AG04450 (cell line): ENCODE measurements around the gene RGS1. TPM values are rescaled to one million over a fixed set of nuclear protein-coding genes. Genes with fewer than 3 reads are reported as not detected.

Experiments
- CTCF ChIA-PET: fragments of 300-600, 350-600 bp; formaldehyde crosslinking; extraction: SDS; loops from one replicate; lab custom pipeline; 2022; ENCODE audit warnings: antibody characterized with exemption, inconsistent platforms; lab: Charles Lee
- POLR2A ChIA-PET: fragments of 350-600 bp; formaldehyde crosslinking; extraction: SDS; loops from one replicate; lab custom pipeline; 2021; ENCODE audit warnings: antibody characterized with exemption, inconsistent platforms; lab: Yijun Ruan, JAX
- DNase-seq: peaks from one replicate; pipeline ENCODE4 v3.0.0-alpha.2; 2011; ENCODE audit warnings: low read depth, low spot score
- H3K27ac ChIP-seq: one replicate; pipeline ENCODE4 v1.5.1; 2012; ENCODE audit warnings: low read depth, low read length, control low read depth
- H3K27me3 ChIP-seq: one replicate; pipeline ENCODE4 v1.6.0; 2012; ENCODE audit warnings: low read length; ENCODE audit not compliant: control insufficient read depth, insufficient read depth
- H3K4me3 ChIP-seq: 2 replicates; pipeline ENCODE4 v1.5.1; 2011; ENCODE audit warnings: mild to moderate bottlenecking, low read depth, low read length, control low read depth
- H3K9me3 ChIP-seq: 2 replicates; pipeline ENCODE4 v1.5.1; 2012; ENCODE audit warnings: low read length; ENCODE audit not compliant: control insufficient read depth, insufficient read depth
- polyA plus RNA-seq: library from polyadenylated mRNA; depleted of rRNA; stranded (reverse); fragments of >200 nt; gene quantifications from 2 replicates; pipeline ENCODE4 v1.2.3, GENCODE V29; 2011
- TF ChIP-seq, protein P1 (sequence below): IDR thresholded peaks from 2 replicates; pipeline ENCODE4 v1.5.1; 2011; ENCODE audit warnings: low read depth, low read length, control low read depth, inconsistent platforms

The RGS1 gene
- polyA plus RNA-seq, 1 experiment, result not detected

DNA sequence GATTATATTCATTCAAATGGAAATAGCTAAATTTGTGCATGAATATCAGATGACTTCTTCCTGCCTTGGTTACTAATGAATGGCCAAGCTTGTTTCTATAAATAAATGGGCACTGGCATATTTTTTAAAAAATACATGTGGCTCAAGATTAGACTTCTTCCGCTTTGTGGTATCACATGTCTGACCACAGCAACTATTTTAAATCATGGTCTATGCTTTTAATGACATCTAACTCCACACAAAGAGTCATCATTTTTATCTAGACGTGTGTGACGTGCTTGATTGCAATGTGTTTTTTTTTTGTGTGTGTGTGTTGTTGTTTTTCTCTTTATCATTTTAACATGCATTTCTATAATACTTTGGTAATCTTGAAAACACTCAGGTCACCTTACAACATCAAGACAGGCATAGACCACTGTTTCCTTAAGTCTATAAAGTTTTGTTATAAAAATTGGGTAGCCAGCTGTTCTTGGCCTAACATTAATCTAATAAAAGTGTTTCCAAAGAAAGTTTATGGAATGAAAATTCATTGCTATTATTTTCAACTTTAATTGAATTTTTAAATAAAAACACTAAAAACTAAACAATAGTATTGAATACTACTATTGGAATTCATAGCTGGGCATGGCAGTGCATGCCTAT is 29.5 kb downstream of the RGS1 start:
- Histone ChIP-seq H3K4me3 (no peak overlapping the region), H3K9me3 (no peaks in the 10 kb centered on the region), H3K27me3 (no peaks in the 10 kb centered on the region), H3K27ac (no peak overlapping the region)
- DNase-seq, result no peak
- ChIA-PET CTCF (interaction anchor here (0.5 to 2.8 kb wide), 2 partner anchors 20 to 131 kb away, joined by 6 to 15 read pairs; no protein-coding TSS in a partner anchor), POLR2A (no interaction called here)
- TF ChIP-seq, protein P1, sequence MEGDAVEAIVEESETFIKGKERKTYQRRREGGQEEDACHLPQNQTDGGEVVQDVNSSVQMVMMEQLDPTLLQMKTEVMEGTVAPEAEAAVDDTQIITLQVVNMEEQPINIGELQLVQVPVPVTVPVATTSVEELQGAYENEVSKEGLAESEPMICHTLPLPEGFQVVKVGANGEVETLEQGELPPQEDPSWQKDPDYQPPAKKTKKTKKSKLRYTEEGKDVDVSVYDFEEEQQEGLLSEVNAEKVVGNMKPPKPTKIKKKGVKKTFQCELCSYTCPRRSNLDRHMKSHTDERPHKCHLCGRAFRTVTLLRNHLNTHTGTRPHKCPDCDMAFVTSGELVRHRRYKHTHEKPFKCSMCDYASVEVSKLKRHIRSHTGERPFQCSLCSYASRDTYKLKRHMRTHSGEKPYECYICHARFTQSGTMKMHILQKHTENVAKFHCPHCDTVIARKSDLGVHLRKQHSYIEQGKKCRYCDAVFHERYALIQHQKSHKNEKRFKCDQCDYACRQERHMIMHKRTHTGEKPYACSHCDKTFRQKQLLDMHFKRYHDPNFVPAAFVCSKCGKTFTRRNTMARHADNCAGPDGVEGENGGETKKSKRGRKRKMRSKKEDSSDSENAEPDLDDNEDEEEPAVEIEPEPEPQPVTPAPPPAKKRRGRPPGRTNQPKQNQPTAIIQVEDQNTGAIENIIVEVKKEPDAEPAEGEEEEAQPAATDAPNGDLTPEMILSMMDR, result no peak

DNA sequence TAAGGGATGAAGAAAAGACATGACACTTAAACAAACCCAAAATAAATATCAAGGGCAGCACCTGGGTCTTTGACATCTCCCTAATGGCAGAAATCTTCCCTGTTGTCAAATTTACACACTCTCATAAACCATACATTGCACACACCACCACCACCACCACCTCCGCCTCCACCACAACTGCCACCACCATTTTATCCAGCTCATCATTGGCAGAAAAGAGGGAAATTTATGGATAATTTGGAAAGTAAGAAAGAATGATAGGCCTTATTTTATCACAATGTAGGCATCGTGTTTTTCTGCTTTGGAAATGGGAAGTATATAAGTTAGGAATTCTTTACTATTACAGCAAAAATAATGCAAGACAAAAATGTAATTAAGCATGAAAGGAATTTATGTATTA is 33.1 kb downstream of the RGS1 start:
- H3K4me3 ChIP-seq, result no peak overlapping the region
- ChIA-PET CTCF (interaction anchor here (1.5 to 2.5 kb wide), 4 partner anchors 132 to 411 kb away, joined by 4 to 36 read pairs (median 6); no protein-coding TSS in a partner anchor), POLR2A (no interaction called here)
- DNase-seq, result no peak
- no peak overlapping the region for H3K27ac ChIP-seq
- no peaks in the 10 kb centered on the region for H3K9me3 ChIP-seq
- TF ChIP-seq, protein P1, result no peak
- H3K27me3 ChIP-seq, result no peaks in the 10 kb centered on the region

DNA sequence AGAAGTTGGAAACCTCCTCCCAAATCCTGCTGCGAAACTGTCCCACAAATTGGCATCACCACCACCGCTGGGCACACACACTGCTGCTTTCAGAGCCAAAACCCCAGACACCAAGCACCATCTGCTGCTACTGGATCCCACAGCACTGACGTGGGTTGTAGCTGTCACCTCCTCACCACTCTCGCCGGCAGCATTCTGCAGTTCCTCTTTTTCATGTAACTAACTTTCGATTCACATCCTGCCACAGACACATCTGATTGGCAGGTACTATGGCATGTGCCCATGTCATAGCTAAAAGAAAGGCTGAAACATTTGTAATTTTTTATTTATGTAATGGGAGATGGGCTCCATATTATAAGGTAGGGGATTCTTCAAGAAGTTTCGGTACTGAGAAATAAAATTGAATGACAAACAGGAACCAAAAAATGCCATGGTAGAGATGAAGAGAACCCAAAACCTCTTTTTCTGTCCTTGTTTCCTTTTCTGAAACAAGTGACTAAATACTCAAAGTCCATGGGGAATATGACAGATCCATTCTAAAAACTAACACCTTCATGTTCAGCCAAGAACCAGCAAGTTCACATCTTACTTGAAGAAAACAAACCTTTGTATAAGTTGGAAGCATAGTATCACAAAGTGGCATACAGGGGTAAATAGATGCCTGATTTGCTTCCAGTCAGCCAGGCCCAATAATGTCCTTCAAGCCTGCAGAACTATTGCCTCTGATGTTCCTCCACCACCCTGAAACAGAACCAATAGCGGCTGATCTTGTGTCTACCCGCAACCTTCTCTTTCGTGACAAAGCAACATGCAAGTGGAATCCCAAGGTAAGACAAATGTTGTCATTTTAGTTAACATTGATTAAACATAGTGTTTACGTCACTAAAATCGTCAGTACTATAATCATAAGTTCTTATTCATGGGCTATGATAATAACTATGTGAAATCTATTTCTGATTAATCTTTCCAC is 33.8 kb downstream of the RGS1 start:
- ChIA-PET POLR2A (no interaction called here), CTCF (interaction anchor here (0.7 to 5.1 kb wide), 7 partner anchors 17 to 410 kb away, joined by 3 to 42 read pairs (median 6); no protein-coding TSS in a partner anchor)
- TF ChIP-seq, protein P1, result no peak
- DNase-seq, result no peak
- H3K27me3 ChIP-seq, result no peaks in the 10 kb centered on the region
- H3K27ac ChIP-seq, result no peak overlapping the region
- H3K9me3 ChIP-seq, result no peaks in the 10 kb centered on the region
- H3K4me3 ChIP-seq, result no peak overlapping the region

DNA sequence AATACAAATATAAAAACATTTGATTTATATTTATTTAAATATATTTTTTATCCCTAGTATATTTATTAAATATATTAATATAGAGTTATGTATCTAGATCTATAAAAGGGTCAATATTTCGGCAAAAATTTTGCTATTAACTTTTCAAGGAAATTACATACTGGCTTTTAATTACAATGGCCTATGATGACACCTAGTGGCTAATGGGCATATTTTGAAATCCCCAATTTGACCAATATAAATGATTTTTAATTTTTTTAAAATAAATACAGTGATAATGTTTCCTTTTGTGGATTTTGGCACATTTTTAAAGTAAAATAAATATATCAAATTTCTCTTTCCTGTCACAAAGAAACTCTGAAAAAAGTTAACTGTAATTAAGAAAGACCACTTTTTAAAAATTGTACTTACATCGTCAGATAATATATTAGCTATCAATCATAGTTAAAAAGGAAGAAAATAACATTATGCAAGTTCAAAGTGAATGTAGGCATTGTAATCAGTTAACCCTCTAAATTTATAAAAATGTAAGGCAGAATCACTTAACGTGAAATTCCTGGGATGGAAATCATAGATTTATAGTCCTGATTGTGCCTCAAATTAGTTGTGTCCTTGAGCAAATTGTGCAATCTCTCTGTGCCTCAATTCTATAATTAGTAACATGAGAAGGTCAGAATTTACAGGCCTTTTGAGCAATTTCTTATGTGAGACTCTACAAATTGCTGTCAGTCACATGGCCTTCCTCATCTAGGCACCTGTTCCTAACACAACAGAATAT is 34.7 kb downstream of the RGS1 start:
- TF ChIP-seq, protein P1, result peak; percentile 47
- DNase-seq, result no peak
- H3K27me3 ChIP-seq, result no peaks in the 10 kb centered on the region
- POLR2A ChIA-PET, result no interaction called here
- CTCF ChIA-PET, result interaction anchor here (0.7 to 5.1 kb wide), 10 partner anchors 13 to 448 kb away, joined by 3 to 42 read pairs (median 3); no protein-coding TSS in a partner anchor
- no peaks in the 10 kb centered on the region for H3K9me3 ChIP-seq
- no peak overlapping the region for H3K27ac ChIP-seq
- no peak overlapping the region for H3K4me3 ChIP-seq
